Measurements from ENCODE around the gene TP63. TPM values are rescaled to one million over a fixed set of nuclear protein-coding genes. Genes with fewer than 3 reads are reported as not detected.
"Not testable (repeated sequence)": the region's sequence is repeated elsewhere in the genome, so short reads cannot be mapped to it uniquely, and the experiment has no call there.

TP63 gene
- total RNA-seq, 4 donors from 2014 or later: not detected

GRCh38 chr3:189593581-189593980, 37.6 kb upstream of the TP63 start:
- in situ Hi-C loops (cut with MboI; ENCODE audit: low pct_ligation_motif_present in 1 of 4, low pct_unique_long_range_greater_than_20kb in 1 of 4, low sequenced_read_pairs in 3 of 4): no loop called here
- TF ChIP-seq POLR2A (IDR thresholded peaks at IDR 0.05) (no peak), EP300 (IDR thresholded peaks at IDR 0.05; ENCODE audit: low read depth) (no peak), CTCF (IDR thresholded peaks at IDR 0.05) (no peak), POLR2AphosphoS5 (IDR thresholded peaks at IDR 0.05) (no peak)
- intact Hi-C loops (cut with DNase I; ENCODE audit: low total_unique reads): no loop called here

GRCh38 chr3:189596078-189596979, 34.9 kb upstream of the TP63 start:
- H3K9me3 ChIP-seq; H3K4me3 ChIP-seq; H3K27me3 ChIP-seq; DNase-seq; H3K4me1 ChIP-seq; H3K27ac ChIP-seq; in situ Hi-C loops (cut with MboI; ENCODE audit: low pct_ligation_motif_present in 1 of 4, low pct_unique_long_range_greater_than_20kb in 1 of 4, low sequenced_read_pairs in 3 of 4); H3K36me3 ChIP-seq; intact Hi-C loops (cut with DNase I; ENCODE audit: low total_unique reads): not testable (repeated sequence)
- 95% methylated on average over 45 of the region's 45 CpGs; no CpG with 5 or more reads in 1 of the 2 donors for WGBS, 2 donors (ENCODE audit: low coverage in 1 of 2)

More at GRCh38 chr3:189593581-189593980, 37.6 kb upstream of the TP63 start:
- Histone ChIP-seq H3K4me3 (no peak overlapping the region), H3K27ac (no peak overlapping the region), H3K36me3 (no peaks in the 10 kb centered on the region), H3K4me1 (no peaks in the 10 kb centered on the region), H3K27me3 (no peaks in the 10 kb centered on the region), H3K9me3 (no peaks in the 10 kb centered on the region)
- DNase-seq: no peak

- TF ChIP-seq EP300 (IDR thresholded peaks at IDR 0.05; ENCODE audit: low read depth): no peak
- no peak for TF ChIP-seq CTCF (IDR thresholded peaks at IDR 0.05)
- TF ChIP-seq POLR2A (IDR thresholded peaks at IDR 0.05): no peak
- no peak for TF ChIP-seq POLR2AphosphoS5 (IDR thresholded peaks at IDR 0.05)
- no peak for DNase-seq
- Histone ChIP-seq H3K27me3 (no peaks in the 10 kb centered on the region), H3K4me3 (no peak overlapping the region), H3K36me3 (no peaks in the 10 kb centered on the region), H3K4me1 (no peaks in the 10 kb centered on the region), H3K27ac (no peak overlapping the region), H3K9me3 (no peaks in the 10 kb centered on the region)
- in situ Hi-C loops (cut with MboI; ENCODE audit: low pct_ligation_motif_present in 1 of 4, low pct_unique_long_range_greater_than_20kb in 1 of 4, low sequenced_read_pairs in 3 of 4): no loop called here
- 66 to 77% methylated on average over 2 of the region's 2 CpGs for WGBS, 2 donors (ENCODE audit: low coverage in 1 of 2)
- intact Hi-C loops (cut with DNase I; ENCODE audit: low total_unique reads): no loop called here
Measured at GRCh38 chr3:189597918-189598317, 33.3 kb upstream of the TP63 start.

GRCh38 chr3:189598530-189599225, 32.5 kb upstream of the TP63 start:
- Histone ChIP-seq H3K4me3 (no peak overlapping the region), H3K36me3 (no peaks in the 10 kb centered on the region), H3K9me3 (no peaks in the 10 kb centered on the region), H3K4me1 (no peaks in the 10 kb centered on the region), H3K27me3 (no peaks in the 10 kb centered on the region), H3K27ac (no peak overlapping the region)
- in situ Hi-C loops (cut with MboI; ENCODE audit: low pct_ligation_motif_present in 1 of 4, low pct_unique_long_range_greater_than_20kb in 1 of 4, low sequenced_read_pairs in 3 of 4) (no loop called here), intact Hi-C loops (cut with DNase I; ENCODE audit: low total_unique reads) (no loop called here)
- WGBS, 2 donors (ENCODE audit: low coverage in 1 of 2): 80 to 90% methylated on average over 6 of the region's 6 CpGs
- TF ChIP-seq EP300 (IDR thresholded peaks at IDR 0.05; ENCODE audit: low read depth): no peak
- no peak for DNase-seq

- intact Hi-C loops (cut with DNase I; ENCODE audit: low total_unique reads): no loop called here
Measured at GRCh38 chr3:189602471-189602870, 28.7 kb upstream of the TP63 start.

More at GRCh38 chr3:189602471-189602870, 28.7 kb upstream of the TP63 start:
- no peaks in the 10 kb centered on the region for H3K36me3 ChIP-seq
- in situ Hi-C loops (cut with MboI; ENCODE audit: low pct_ligation_motif_present in 1 of 4, low pct_unique_long_range_greater_than_20kb in 1 of 4, low sequenced_read_pairs in 3 of 4): no loop called here
- H3K27ac ChIP-seq: no peak overlapping the region
- WGBS, 2 donors (ENCODE audit: low coverage in 1 of 2): 91 to 95% methylated on average over 5 of the region's 5 CpGs
- DNase-seq: no peak
- H3K9me3 ChIP-seq: no peaks in the 10 kb centered on the region
- TF ChIP-seq EP300 (IDR thresholded peaks at IDR 0.05; ENCODE audit: low read depth) (no peak), CTCF (IDR thresholded peaks at IDR 0.05) (no peak), POLR2A (IDR thresholded peaks at IDR 0.05) (no peak), POLR2AphosphoS5 (IDR thresholded peaks at IDR 0.05) (no peak)
- no peak overlapping the region for H3K4me3 ChIP-seq
- no peaks in the 10 kb centered on the region for H3K27me3 ChIP-seq
- no peaks in the 10 kb centered on the region for H3K4me1 ChIP-seq
